ENCODE measurements around the gene EFCAB7. TPM values are rescaled to one million over a fixed set of nuclear protein-coding genes. Genes with fewer than 3 reads are reported as not detected.

The EFCAB7 gene
- total and polyA plus RNA-seq, 2 experiments from 2014 or later, result 4.2 to 4.9 TPM

GRCh38 chr1:63611231-63611630 lies 87.9 kb downstream of the EFCAB7 start (continued):
- TF ChIP-seq ETS1 (IDR thresholded peaks at IDR 0.05) (no peak), POLR2AphosphoS5 (IDR thresholded peaks at IDR 0.05; ENCODE audit: low read depth) (no peak)

GRCh38 chr1:63612564-63612963 lies 89.2 kb downstream of the EFCAB7 start:
- H3K27me3 ChIP-seq (ENCODE audit: insufficient read depth), result no peaks in the 10 kb centered on the region
- no peak overlapping the region for H3K4me3 Mint-ChIP-seq
- no peaks in the 10 kb centered on the region for H3K36me3 Mint-ChIP-seq (ENCODE audit: low read depth)
- no peaks in the 10 kb centered on the region; the same call in 1 of the 2 replicates for H4K20me1 ChIP-seq (replicated peaks; ENCODE audit: insufficient read depth)
- no peaks in the 10 kb centered on the region for H3K9me3 Mint-ChIP-seq
- no peaks in the 10 kb centered on the region for H3K9me2 ChIP-seq (ENCODE audit: insufficient read depth)
- H3K4me1 ChIP-seq (ENCODE audit: insufficient read depth), result peaks cover 30% of the 10 kb centered on the region
- H3K4me1 Mint-ChIP-seq, result peaks cover 32% of the 10 kb centered on the region
- H3K27ac Mint-ChIP-seq, result no peak overlapping the region
- DNase-seq (ENCODE audit: low spot score), result no peak
- H3K4me3 ChIP-seq, result no peak overlapping the region
- H2AFZ ChIP-seq, result no peak overlapping the region
- no peaks in the 10 kb centered on the region for H3K27me3 Mint-ChIP-seq (ENCODE audit: insufficient read depth, low read depth, poor library complexity)
- no peaks in the 10 kb centered on the region for H3F3A ChIP-seq (replicated peaks; ENCODE audit: low read depth)
- ATAC-seq, result no peak
- H3K27ac ChIP-seq (ENCODE audit: low read depth), result no peak overlapping the region
- no peaks in the 10 kb centered on the region for H3K36me3 ChIP-seq (ENCODE audit: insufficient read depth)
- peak overlapping the region; percentile 45; the same call in 1 of the 2 replicates for H3K4me2 ChIP-seq
- H3K79me2 ChIP-seq (replicated peaks; ENCODE audit: insufficient read depth), result peaks cover 4% of the 10 kb centered on the region; the same call in 1 of the 2 replicates
- TF ChIP-seq ZNF331 (CRISPR knock-in tag; IDR thresholded peaks at IDR 0.05; ENCODE audit: low read depth) (no peak), JUNB (IDR thresholded peaks at IDR 0.05; ENCODE audit: unreplicated experiment) (no peak), EZH2 (IDR thresholded peaks at IDR 0.05; ENCODE audit: low read depth, unreplicated experiment) (no peak), ZNF114 (CRISPR knock-in tag; IDR thresholded peaks at IDR 0.05) (no peak), EZH2phosphoT487 (IDR thresholded peaks at IDR 0.05; ENCODE audit: unreplicated experiment) (no peak), POLR2AphosphoS5 (IDR thresholded peaks at IDR 0.05; ENCODE audit: low read depth) (no peak), CTCF (conservative IDR thresholded peaks at IDR 0.05; ENCODE audit: low read depth in 2 of 2) (no peak), ZNF462 (CRISPR knock-in tag; IDR thresholded peaks at IDR 0.05) (no peak), CREB1 (CRISPR knock-in tag; IDR thresholded peaks at IDR 0.05; ENCODE audit: low read depth) (no peak), REST (IDR thresholded peaks at IDR 0.05; ENCODE audit: unreplicated experiment) (no peak), STAT1 (IDR thresholded peaks at IDR 0.05; ENCODE audit: unreplicated experiment) (no peak), NANOG (IDR thresholded peaks at IDR 0.05; ENCODE audit: borderline replicate concordance) (no peak)

Data from GM23338 (cell line).